HL-60 (cell line): Measurements from ENCODE around the gene HADH.

Experiments
- DNase-seq, 2 experiments: peaks; one replicate each; pipeline ENCODE4 v3.0.0-alpha.2; 2010 to 2020; ENCODE audit warnings: low read depth in 1 of 2, low spot score in 1 of 2
- H3K27ac ChIP-seq: fragments of 250-450 bp; sonication (Bioruptor Pico); replicated peaks from 2 replicates; pipeline ENCODE4 v1.5.1; 2020; ENCODE audit warnings: mild to moderate bottlenecking, moderate library complexity
- H3K27me3 ChIP-seq: fragments of 250-450 bp; sonication (Bioruptor Pico); 2 replicates; pipeline ENCODE4 v1.5.1; 2021; ENCODE audit warnings: mild to moderate bottlenecking, moderate library complexity; ENCODE audit not compliant: insufficient read depth, poor library complexity, severe bottlenecking
- H3K4me3 ChIP-seq: replicated peaks from 2 replicates; pipeline ENCODE4 v1.5.1; 2011; ENCODE audit warnings: mild to moderate bottlenecking, control low read depth, low read length; ENCODE audit not compliant: insufficient read depth
- GABPA ChIP-seq: IDR thresholded peaks from 2 replicates; pipeline ENCODE4 v1.6.1; 2012; ENCODE audit warnings: low read depth
- POLR2AphosphoS5 ChIP-seq: IDR thresholded peaks from 2 replicates; pipeline ENCODE4 v1.6.1; 2012; ENCODE audit warnings: low read depth
- REST ChIP-seq: IDR thresholded peaks from 2 replicates; pipeline ENCODE4 v1.6.1; 2012; ENCODE audit warnings: low read depth; ENCODE audit not compliant: insufficient replicate concordance
- SPI1 ChIP-seq: IDR thresholded peaks from 2 replicates; pipeline ENCODE4 v1.6.1; 2012; ENCODE audit warnings: low read depth, mild to moderate bottlenecking, borderline replicate concordance
- TF ChIP-seq, protein P1 (sequence below): IDR thresholded peaks from one replicate; pipeline ENCODE4 v1.5.1; 2011; ENCODE audit warnings: low read length, control low read depth, inconsistent platforms; ENCODE audit not compliant: insufficient read depth

Gene HADH

GRCh38 chr4:108080747-108081146 lies 91.1 kb downstream of the HADH start:
- DNase-seq = no peak
- no peak overlapping the region for H3K4me3 ChIP-seq
- TF ChIP-seq SPI1 (no peak), GABPA (no peak)
- H3K27ac ChIP-seq = no peak overlapping the region
- no peaks in the 10 kb centered on the region for H3K27me3 ChIP-seq

- H3K27me3 ChIP-seq = no peaks in the 10 kb centered on the region
- no peak for DNase-seq
- TF ChIP-seq, protein P1, sequence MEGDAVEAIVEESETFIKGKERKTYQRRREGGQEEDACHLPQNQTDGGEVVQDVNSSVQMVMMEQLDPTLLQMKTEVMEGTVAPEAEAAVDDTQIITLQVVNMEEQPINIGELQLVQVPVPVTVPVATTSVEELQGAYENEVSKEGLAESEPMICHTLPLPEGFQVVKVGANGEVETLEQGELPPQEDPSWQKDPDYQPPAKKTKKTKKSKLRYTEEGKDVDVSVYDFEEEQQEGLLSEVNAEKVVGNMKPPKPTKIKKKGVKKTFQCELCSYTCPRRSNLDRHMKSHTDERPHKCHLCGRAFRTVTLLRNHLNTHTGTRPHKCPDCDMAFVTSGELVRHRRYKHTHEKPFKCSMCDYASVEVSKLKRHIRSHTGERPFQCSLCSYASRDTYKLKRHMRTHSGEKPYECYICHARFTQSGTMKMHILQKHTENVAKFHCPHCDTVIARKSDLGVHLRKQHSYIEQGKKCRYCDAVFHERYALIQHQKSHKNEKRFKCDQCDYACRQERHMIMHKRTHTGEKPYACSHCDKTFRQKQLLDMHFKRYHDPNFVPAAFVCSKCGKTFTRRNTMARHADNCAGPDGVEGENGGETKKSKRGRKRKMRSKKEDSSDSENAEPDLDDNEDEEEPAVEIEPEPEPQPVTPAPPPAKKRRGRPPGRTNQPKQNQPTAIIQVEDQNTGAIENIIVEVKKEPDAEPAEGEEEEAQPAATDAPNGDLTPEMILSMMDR = no peak
- TF ChIP-seq REST (no peak), GABPA (no peak), SPI1 (no peak), POLR2AphosphoS5 (no peak)
Observed at GRCh38 chr4:108081256-108081655, 91.6 kb downstream of the HADH start.

More at GRCh38 chr4:108081256-108081655, 91.6 kb downstream of the HADH start:
- no peak overlapping the region for H3K4me3 ChIP-seq
- H3K27ac ChIP-seq = no peak overlapping the region
